Hepatocyte (in vitro differentiated cells): Measurements from ENCODE around the gene GPRC5C. TPM values are rescaled to one million over a fixed set of nuclear protein-coding genes. Genes with fewer than 3 reads are reported as not detected.
A peak's percentile ranks its signal among the peaks of the same experiment; 100 is the strongest.

Experiments used
- DNase-seq: peaks from one replicate; pipeline ENCODE4 v3.0.0-alpha.2; 2016; ENCODE audit warnings: low spot score
- H2AFZ ChIP-seq: fragments of 200-600 bp; sonication (generic); 2 replicates; pipeline ENCODE4 v1.6.0; 2016; ENCODE audit warnings: antibody characterized with exemption, mild to moderate bottlenecking
- H3K27ac ChIP-seq: fragments of 200-600 bp; sonication (generic); 2 replicates; pipeline ENCODE4 v1.5.1; 2016; ENCODE audit warnings: mild to moderate bottlenecking
- H3K27me3 ChIP-seq: fragments of 200-600 bp; sonication (generic); 2 replicates; pipeline ENCODE4 v1.6.1; 2016
- H3K36me3 ChIP-seq: fragments of 200-600 bp; sonication (generic); replicated peaks from 2 replicates; pipeline ENCODE4 v1.5.1; 2016; ENCODE audit warnings: low read depth; ENCODE audit not compliant: insufficient read depth
- H3K4me1 ChIP-seq: fragments of 200-600 bp; sonication (generic); 2 replicates; pipeline ENCODE4 v1.5.1; 2016; ENCODE audit warnings: mild to moderate bottlenecking, moderate library complexity; ENCODE audit not compliant: insufficient read depth
- H3K4me2 ChIP-seq: fragments of 200-600 bp; sonication (generic); 2 replicates; pipeline ENCODE4 v1.6.0; 2016
- H3K4me3 ChIP-seq: fragments of 200-600 bp; sonication (generic); 2 replicates; pipeline ENCODE4 v1.5.1; 2016; ENCODE audit warnings: mild to moderate bottlenecking
- H3K79me2 ChIP-seq: fragments of 200-600 bp; sonication (generic); 2 replicates; pipeline ENCODE4 v1.6.0; 2017; ENCODE audit warnings: mild to moderate bottlenecking
- H3K9me2 ChIP-seq: fragments of 200-600 bp; sonication (generic); replicated peaks from 2 replicates; pipeline ENCODE4 v1.6.0; 2017; ENCODE audit warnings: mild to moderate bottlenecking; ENCODE audit not compliant: insufficient read depth
- H3K9me3 ChIP-seq: fragments of 200-600 bp; sonication (generic); 2 replicates; pipeline ENCODE4 v1.5.1; 2016; ENCODE audit warnings: low read depth, mild to moderate bottlenecking
- H4K20me1 ChIP-seq: fragments of 200-600 bp; sonication (generic); 2 replicates; pipeline ENCODE4 v1.6.0; 2016; ENCODE audit warnings: mild to moderate bottlenecking; ENCODE audit not compliant: insufficient read depth, poor library complexity, severe bottlenecking
- CTCF ChIP-seq: fragments of 200-600 bp; sonication (generic); IDR thresholded peaks from 2 replicates; pipeline ENCODE4 v1.5.1; 2016; ENCODE audit warnings: antibody characterized with exemption, mild to moderate bottlenecking; ENCODE audit not compliant: poor library complexity
- EZH2 ChIP-seq: fragments of 200-600 bp; sonication (generic); IDR thresholded peaks from 2 replicates; pipeline ENCODE4 v1.6.1; 2016; ENCODE audit warnings: antibody characterized with exemption, mild to moderate bottlenecking, borderline replicate concordance
- EZH2phosphoT487 ChIP-seq: fragments of 200-600 bp; sonication (generic); IDR thresholded peaks from one replicate; pipeline ENCODE4 v1.6.1; 2018; ENCODE audit warnings: antibody characterized with exemption, mild to moderate bottlenecking, low read depth, moderate library complexity; ENCODE audit not compliant: unreplicated experiment, severe bottlenecking
- WGBS: methylation state at CpG from one replicate; pipeline ENCODE4 v1.1.6; 2016; ENCODE audit warnings: low lambda C conversion rate; ENCODE audit errors: missing lambda C conversion rate; 5-methylcytosine and 5-hydroxymethylcytosine counted together
- polyA plus RNA-seq: library from polyadenylated mRNA; unstranded; fragments of >200 nt; fragmentation: Nextera tagmentation; extraction: Ambion mirVana; gene quantifications from 2 replicates; pipeline ENCODE4 v1.2.1, GENCODE V29; 2016
- total RNA-seq: library from RNA; depleted of rRNA; stranded (reverse); fragments of >200 nt; gene quantifications from 2 replicates; pipeline ENCODE4 v1.2.3, GENCODE V29; 2014

Gene GPRC5C
- total and polyA plus RNA-seq, 2 experiments from 2014 or later = 150 to 237 TPM

GRCh38 chr17:74439691-74440567, 8.0 kb downstream of the GPRC5C start:
- Histone ChIP-seq H3K4me1 (peaks cover 43% of the 10 kb centered on the region), H3K9me2 (no peaks in the 10 kb centered on the region), H3K79me2 (peaks cover 75% of the 10 kb centered on the region), H3K27me3 (no peaks in the 10 kb centered on the region), H3K27ac (no peak overlapping the region), H3K36me3 (no peaks in the 10 kb centered on the region), H3K9me3 (no peaks in the 10 kb centered on the region), H4K20me1 (peaks cover 19% of the 10 kb centered on the region), H2AFZ (no peak overlapping the region), H3K4me2 (no peak overlapping the region), H3K4me3 (no peak overlapping the region)
- TF ChIP-seq CTCF (no peak), EZH2 (no peak), EZH2phosphoT487 (no peak)
- DNase-seq = no peak
- WGBS = 97% methylated on average over 31 of the region's 31 CpGs

- WGBS = 96% methylated on average over 7 of the region's 7 CpGs
- H3K4me1 ChIP-seq = peaks cover 29% of the 10 kb centered on the region
- peak overlapping the region; percentile 98 for H3K27ac ChIP-seq
- no peak overlapping the region for H3K4me2 ChIP-seq
- no peak overlapping the region for H3K4me3 ChIP-seq
- H3K79me2 ChIP-seq = peaks cover 59% of the 10 kb centered on the region
- no peak for TF ChIP-seq CTCF
- no peak for TF ChIP-seq EZH2phosphoT487
- TF ChIP-seq EZH2 = no peak
- no peaks in the 10 kb centered on the region for H3K9me2 ChIP-seq
- no peak overlapping the region for H2AFZ ChIP-seq
- no peak for DNase-seq
- peaks cover 19% of the 10 kb centered on the region for H4K20me1 ChIP-seq
- H3K27me3 ChIP-seq = no peaks in the 10 kb centered on the region
- H3K9me3 ChIP-seq = no peaks in the 10 kb centered on the region
- no peaks in the 10 kb centered on the region for H3K36me3 ChIP-seq
Measured at GRCh38 chr17:74441537-74441936, 9.6 kb downstream of the GPRC5C start.

GRCh38 chr17:74442291-74442669, 10.4 kb downstream of the GPRC5C start:
- Histone ChIP-seq H2AFZ (no peak overlapping the region), H3K4me1 (peaks cover 23% of the 10 kb centered on the region), H4K20me1 (peaks cover 19% of the 10 kb centered on the region), H3K36me3 (no peaks in the 10 kb centered on the region), H3K4me3 (no peak overlapping the region), H3K9me3 (no peaks in the 10 kb centered on the region), H3K27ac (peak overlapping the region; percentile 98), H3K79me2 (peaks cover 52% of the 10 kb centered on the region), H3K4me2 (peak overlapping the region; percentile 47), H3K9me2 (no peaks in the 10 kb centered on the region), H3K27me3 (no peaks in the 10 kb centered on the region)
- WGBS = 74% methylated on average over 6 of the region's 6 CpGs
- DNase-seq = no peak
- no peak for TF ChIP-seq CTCF
- no peak for TF ChIP-seq EZH2phosphoT487
- TF ChIP-seq EZH2 = no peak
